ENCODE data around the gene HOXD13.

Gene HOXD13

DNA sequence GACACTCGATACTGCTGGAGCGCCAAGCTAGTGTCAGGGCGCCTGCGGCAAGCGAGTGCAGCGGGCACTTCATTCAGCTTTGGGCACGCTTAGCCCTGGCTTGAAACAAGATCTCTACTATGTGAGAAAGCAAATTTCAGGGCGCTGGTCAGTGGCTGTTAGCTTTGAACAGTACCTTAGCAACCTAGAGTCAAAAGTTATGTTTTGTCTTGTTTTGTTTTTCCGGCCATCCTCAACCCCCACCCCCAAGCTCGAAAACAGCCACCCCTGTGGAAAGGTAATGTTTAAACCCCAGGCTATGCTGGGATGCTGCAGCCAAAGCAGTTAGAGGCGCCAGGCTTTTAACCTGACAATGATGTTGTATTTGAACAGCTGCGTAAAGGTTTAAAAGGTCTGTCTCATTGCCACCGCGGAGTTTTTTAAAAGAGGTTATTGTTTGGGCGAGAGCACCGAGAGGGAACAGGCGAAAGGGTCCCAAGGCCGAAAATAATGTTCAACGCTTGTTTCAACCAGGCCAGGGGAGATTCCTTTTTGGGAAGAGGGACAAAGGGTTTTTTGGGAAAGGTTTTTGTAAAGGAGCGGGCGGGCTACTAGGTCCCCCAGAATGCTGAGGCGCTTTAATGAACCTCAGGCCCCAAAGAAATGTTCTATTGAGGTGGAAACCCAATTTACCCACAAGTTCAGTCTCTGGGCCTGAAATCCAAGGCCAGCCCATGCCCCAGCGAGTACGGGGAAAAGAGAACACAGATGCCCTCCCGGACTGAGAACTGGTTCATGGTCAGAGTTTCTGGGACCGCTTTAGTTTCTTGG, 21.8 kb downstream of the HOXD13 start:
- DNase-seq (ENCODE audit: low spot score): no peak
- Histone ChIP-seq H3K27ac (ENCODE audit: poor library complexity, severe bottlenecking) (peak overlapping the region; percentile 22), H3K4me1 (ENCODE audit: insufficient read depth, poor library complexity, severe bottlenecking) (peaks cover 6% of the 10 kb centered on the region), H3K27me3 (ENCODE audit: insufficient read depth, poor library complexity, severe bottlenecking) (no peaks in the 10 kb centered on the region), H3K4me3 (ENCODE audit: severe bottlenecking) (no peak overlapping the region), H3K9me3 (ENCODE audit: severe bottlenecking) (no peaks in the 10 kb centered on the region), H3K36me3 (ENCODE audit: low read depth) (peaks cover 52% of the 10 kb centered on the region)
- peak; percentile 30; the same call in 2 of the 3 replicates for ATAC-seq (ENCODE audit: low read depth)
- TF ChIP-seq, protein P1, sequence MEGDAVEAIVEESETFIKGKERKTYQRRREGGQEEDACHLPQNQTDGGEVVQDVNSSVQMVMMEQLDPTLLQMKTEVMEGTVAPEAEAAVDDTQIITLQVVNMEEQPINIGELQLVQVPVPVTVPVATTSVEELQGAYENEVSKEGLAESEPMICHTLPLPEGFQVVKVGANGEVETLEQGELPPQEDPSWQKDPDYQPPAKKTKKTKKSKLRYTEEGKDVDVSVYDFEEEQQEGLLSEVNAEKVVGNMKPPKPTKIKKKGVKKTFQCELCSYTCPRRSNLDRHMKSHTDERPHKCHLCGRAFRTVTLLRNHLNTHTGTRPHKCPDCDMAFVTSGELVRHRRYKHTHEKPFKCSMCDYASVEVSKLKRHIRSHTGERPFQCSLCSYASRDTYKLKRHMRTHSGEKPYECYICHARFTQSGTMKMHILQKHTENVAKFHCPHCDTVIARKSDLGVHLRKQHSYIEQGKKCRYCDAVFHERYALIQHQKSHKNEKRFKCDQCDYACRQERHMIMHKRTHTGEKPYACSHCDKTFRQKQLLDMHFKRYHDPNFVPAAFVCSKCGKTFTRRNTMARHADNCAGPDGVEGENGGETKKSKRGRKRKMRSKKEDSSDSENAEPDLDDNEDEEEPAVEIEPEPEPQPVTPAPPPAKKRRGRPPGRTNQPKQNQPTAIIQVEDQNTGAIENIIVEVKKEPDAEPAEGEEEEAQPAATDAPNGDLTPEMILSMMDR (IDR thresholded peaks at IDR 0.05; ENCODE audit: poor library complexity, severe bottlenecking): no peak

DNA sequence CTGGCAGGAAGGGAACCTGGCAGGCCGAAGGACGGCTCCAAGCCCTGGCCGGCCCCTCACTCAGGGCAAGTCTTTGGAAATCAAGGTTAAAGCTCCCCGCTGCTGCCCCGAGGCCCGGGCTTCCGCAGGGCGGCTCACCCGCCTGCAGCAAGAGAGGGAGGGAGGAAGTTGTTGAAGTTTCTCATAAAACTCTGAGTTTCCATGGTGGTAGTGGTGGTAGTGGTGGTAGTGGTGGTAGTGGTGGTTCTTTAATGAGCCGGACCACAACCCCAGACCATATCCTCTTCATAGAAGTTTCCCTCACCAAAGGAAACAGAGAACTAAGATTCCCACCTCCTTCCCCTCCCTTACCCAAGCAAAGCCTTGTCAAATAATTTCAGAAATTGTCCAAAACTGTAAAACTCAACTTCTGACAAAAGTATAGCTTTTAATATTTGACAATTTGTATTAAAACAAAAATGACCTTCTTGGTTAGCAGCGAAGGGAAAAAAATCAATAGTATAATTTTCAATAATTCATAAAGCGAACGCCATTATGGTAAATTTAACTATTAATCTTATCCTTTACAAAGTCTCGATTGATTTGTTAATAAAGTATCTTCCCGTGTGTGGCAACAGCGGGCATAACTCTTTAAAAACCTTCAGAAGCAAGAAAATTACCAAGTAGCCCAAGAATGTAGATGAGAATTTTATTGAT, 22.6 kb downstream of the HOXD13 start:
- no peaks in the 10 kb centered on the region for H3K27me3 ChIP-seq (ENCODE audit: insufficient read depth, poor library complexity, severe bottlenecking)
- ATAC-seq (ENCODE audit: low read depth): no peak

DNA sequence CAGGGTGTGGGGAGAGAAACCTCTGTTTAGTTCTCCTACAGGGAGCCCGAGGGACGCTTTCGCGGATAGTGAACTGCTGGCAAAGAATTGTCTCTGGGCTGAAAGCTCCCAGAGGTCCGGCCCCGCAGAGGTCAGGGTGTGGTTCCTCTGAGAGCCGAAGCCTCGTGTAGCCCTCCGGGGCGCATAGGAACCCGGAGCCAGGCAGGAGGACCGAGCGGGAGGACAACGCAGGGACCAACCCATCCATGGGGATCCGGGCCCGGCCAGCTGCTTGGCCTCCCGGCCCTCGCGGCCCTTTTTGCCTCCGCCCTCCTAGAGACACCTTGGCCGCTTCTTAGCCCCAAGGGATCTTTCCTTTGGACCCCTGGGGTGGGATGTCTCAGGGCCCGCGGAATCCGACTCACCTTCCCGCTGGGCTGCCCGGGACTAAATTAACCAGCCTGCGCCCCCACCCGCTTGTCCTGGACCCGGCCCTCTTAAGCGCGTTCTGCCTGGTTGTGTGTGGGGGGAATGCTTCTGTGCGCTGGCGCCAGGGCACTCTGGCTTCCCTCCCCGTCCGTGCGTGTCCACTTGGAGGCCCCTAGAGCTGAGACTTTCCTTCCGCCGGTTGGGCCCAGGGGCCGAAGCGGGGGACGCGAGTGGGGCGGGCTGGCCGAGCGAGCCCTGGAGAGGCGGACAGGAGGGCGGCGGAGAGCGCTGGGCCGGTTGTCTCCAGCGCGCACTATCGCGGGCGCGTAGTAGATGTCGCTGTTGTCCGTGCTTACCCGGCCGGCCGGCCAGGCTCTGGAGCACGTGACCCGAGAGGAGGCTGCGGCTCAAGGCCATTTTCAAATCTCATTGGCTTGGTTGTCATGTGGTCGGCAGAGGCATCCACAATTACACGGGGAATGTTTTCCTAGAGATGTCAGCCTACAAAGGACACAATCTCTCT, 23.6 kb downstream of the HOXD13 start, which contains the start of gene HOXD10:
Gene HOXD10 (plus strand): TSS at position 896 of the 931 bp plus-strand sequence. CDS start 56 bp downstream, outside the sequence.
- peaks cover 38% of the 10 kb centered on the region for H3K36me3 ChIP-seq (ENCODE audit: low read depth)
- H3K9me3 ChIP-seq (ENCODE audit: severe bottlenecking): no peaks in the 10 kb centered on the region
- DNase-seq (ENCODE audit: low spot score) (no peak), ATAC-seq (ENCODE audit: low read depth) (peak; percentile 76)
- H3K4me1 ChIP-seq (ENCODE audit: insufficient read depth, poor library complexity, severe bottlenecking): peaks cover 6% of the 10 kb centered on the region
- TF ChIP-seq, protein P1 (IDR thresholded peaks at IDR 0.05; ENCODE audit: poor library complexity, severe bottlenecking): peak; percentile 59
- H3K27me3 ChIP-seq (ENCODE audit: insufficient read depth, poor library complexity, severe bottlenecking): no peaks in the 10 kb centered on the region
- H3K4me3 ChIP-seq (ENCODE audit: severe bottlenecking): peak within 1 kb of the TSS; percentile 12
- peak within 1 kb of the TSS; percentile 22 for H3K27ac ChIP-seq (ENCODE audit: poor library complexity, severe bottlenecking)

More for the DNA sequence above, 22.6 kb downstream of the HOXD13 start:
- Histone ChIP-seq H3K9me3 (ENCODE audit: severe bottlenecking) (no peaks in the 10 kb centered on the region), H3K4me1 (ENCODE audit: insufficient read depth, poor library complexity, severe bottlenecking) (peaks cover 6% of the 10 kb centered on the region), H3K27ac (ENCODE audit: poor library complexity, severe bottlenecking) (peak overlapping the region; percentile 22), H3K4me3 (ENCODE audit: severe bottlenecking) (no peak overlapping the region), H3K36me3 (ENCODE audit: low read depth) (peaks cover 47% of the 10 kb centered on the region)
- no peak for DNase-seq (ENCODE audit: low spot score)
- TF ChIP-seq, protein P1 (IDR thresholded peaks at IDR 0.05; ENCODE audit: poor library complexity, severe bottlenecking): no peak

DNA sequence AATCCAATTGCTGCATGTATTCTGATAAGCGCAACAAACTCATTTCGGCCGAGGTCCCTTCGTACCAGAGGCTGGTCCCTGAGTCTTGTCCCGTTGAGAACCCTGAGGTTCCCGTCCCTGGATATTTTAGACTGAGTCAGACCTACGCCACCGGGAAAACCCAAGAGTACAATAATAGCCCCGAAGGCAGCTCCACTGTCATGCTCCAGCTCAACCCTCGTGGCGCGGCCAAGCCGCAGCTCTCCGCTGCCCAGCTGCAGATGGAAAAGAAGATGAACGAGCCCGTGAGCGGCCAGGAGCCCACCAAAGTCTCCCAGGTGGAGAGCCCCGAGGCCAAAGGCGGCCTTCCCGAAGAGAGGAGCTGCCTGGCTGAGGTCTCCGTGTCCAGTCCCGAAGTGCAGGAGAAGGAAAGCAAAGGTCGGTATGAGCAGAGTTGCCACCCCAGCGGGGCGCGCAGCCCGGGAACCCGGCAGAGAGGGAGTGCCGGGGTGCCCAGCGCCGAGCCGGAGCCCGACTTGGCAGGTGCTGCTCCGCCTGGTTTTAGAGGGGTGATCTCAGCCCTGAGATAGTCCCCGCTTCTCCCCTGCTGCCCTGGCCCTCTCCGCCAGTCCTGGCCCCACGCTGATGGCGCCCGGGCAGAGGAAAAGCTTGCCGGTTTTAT, 24.8 kb downstream of the HOXD13 start:
- DNase-seq (ENCODE audit: low spot score) (no peak), ATAC-seq (ENCODE audit: low read depth) (no peak)
- Histone ChIP-seq H3K36me3 (ENCODE audit: low read depth) (peaks cover 35% of the 10 kb centered on the region), H3K9me3 (ENCODE audit: severe bottlenecking) (no peaks in the 10 kb centered on the region), H3K4me3 (ENCODE audit: severe bottlenecking) (no peak overlapping the region), H3K27me3 (ENCODE audit: insufficient read depth, poor library complexity, severe bottlenecking) (no peaks in the 10 kb centered on the region), H3K27ac (ENCODE audit: poor library complexity, severe bottlenecking) (no peak overlapping the region), H3K4me1 (ENCODE audit: insufficient read depth, poor library complexity, severe bottlenecking) (peaks cover 6% of the 10 kb centered on the region)
- TF ChIP-seq, protein P1 (IDR thresholded peaks at IDR 0.05; ENCODE audit: poor library complexity, severe bottlenecking): no peak

Measured in RWPE2 (cell line).